ENCODE results near the gene GMDS. TPM values are rescaled to one million over a fixed set of nuclear protein-coding genes. Genes with fewer than 3 reads are reported as not detected.

The GMDS gene
- total and polyA plus RNA-seq, 2 of the 4 experiments (the other 2 are of a cell fraction) = 7.3 to 21.9 TPM

DNA sequence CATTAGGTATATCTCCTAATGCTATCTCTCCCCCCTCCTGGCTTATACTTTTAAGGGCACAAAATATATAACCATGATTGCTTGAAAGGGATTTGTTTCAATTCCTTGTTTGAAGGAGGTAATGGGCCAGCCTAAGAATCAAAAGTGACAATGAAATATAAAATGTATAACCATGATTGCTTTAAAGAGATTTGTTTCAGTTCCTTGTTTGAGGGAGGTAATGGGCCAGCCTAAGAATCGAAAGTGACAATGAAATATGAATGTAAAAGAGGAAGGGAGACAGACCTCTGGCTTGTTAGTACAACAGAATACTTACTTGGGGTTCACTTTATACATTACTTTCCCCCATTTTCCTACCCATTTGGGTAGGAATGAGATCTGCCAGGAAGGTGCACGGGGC is 580.2 kb downstream of the GMDS start:
- no peak overlapping the region for H3K18ac ChIP-seq (ENCODE audit: low read depth, low read length)
- no peak for ATAC-seq (ENCODE audit: low read depth)
- no peaks in the 10 kb centered on the region for H3K36me3 ChIP-seq (ENCODE audit: control insufficient read depth, insufficient read depth, low read length)
- no peak overlapping the region for H3K4me2 ChIP-seq (ENCODE audit: low read depth, low read length)
- BruUV-seq (replicated peaks) = no TSS peak
- intact Hi-C loops (cut with micrococcal nuclease) (loop anchor here (5.0 kb wide), 1 partner anchor 33 kb away; no protein-coding TSS in a partner anchor), in situ Hi-C loops (cut with MboI; ENCODE audit: low sequenced_read_pairs) (no loop called here), dilution Hi-C loops (cut with HindIII; ENCODE audit: low sequenced_read_pairs, unreplicated experiment) (no loop called here)
- H2AK5ac ChIP-seq (ENCODE audit: low read depth, low read length) = peak overlapping the region; percentile 20; the same call in 1 of the 2 replicates
- H3K9me1 ChIP-seq (ENCODE audit: insufficient read depth, low read length) = peaks cover 17% of the 10 kb centered on the region
- no peak overlapping the region for H2AFZ ChIP-seq (replicated peaks; ENCODE audit: low read length, poor library complexity)
- no peaks in the 10 kb centered on the region for H3K79me1 ChIP-seq (ENCODE audit: low read depth in 1 of 2, low read length in 2 of 2)
- H3K27ac ChIP-seq (ENCODE audit: insufficient read depth, low read length) = no peak overlapping the region
- no peak overlapping the region for H3K23ac ChIP-seq (ENCODE audit: low read depth, low read length)
- H4K5ac ChIP-seq (ENCODE audit: low read depth, low read length) = peak overlapping the region; percentile 28; the same call in 1 of the 2 replicates
- peaks cover 26% of the 10 kb centered on the region for H3K4me1 ChIP-seq (ENCODE audit: control insufficient read depth, insufficient read depth, low read length)
- H2BK120ac ChIP-seq (ENCODE audit: low read depth, low read length) = peak overlapping the region; percentile 2; the same call in 1 of the 2 replicates
- no peak for DNase-seq
- H3K9ac ChIP-seq (ENCODE audit: low read depth, low read length) = no peak overlapping the region
- H3K56ac ChIP-seq (ENCODE audit: extremely low read depth, insufficient read depth, low read length) = no peak overlapping the region
- H3K14ac ChIP-seq (replicated peaks; ENCODE audit: low read depth, low read length) = peak overlapping the region; percentile 38; the same call in 1 of the 2 replicates
- H3K4ac ChIP-seq (ENCODE audit: low read depth, low read length) = peak overlapping the region; percentile 58; the same call in 1 of the 2 replicates
- H4K20me1 ChIP-seq (ENCODE audit: insufficient read depth, low read length) = no peaks in the 10 kb centered on the region
- WGBS, 2 experiments (ENCODE audit: extremely low coverage in 2 of 2, insufficient read length in 1 of 2) = no CpG with 5 or more reads among the region's 2 CpGs
- CTCF ChIA-PET = no interaction called here
- H2BK20ac ChIP-seq (ENCODE audit: low read depth, low read length) = 0 out of 2 replicates have a peak overlapping the region, but pooled peaks have one; percentile 21
- H4K8ac ChIP-seq (ENCODE audit: low read depth in 2 of 2, low read length in 2 of 2) = no peak overlapping the region
- H2AK9ac ChIP-seq (replicated peaks; ENCODE audit: low read depth, low read length, poor library complexity) = no peak overlapping the region
- TF ChIP-seq, protein P1, sequence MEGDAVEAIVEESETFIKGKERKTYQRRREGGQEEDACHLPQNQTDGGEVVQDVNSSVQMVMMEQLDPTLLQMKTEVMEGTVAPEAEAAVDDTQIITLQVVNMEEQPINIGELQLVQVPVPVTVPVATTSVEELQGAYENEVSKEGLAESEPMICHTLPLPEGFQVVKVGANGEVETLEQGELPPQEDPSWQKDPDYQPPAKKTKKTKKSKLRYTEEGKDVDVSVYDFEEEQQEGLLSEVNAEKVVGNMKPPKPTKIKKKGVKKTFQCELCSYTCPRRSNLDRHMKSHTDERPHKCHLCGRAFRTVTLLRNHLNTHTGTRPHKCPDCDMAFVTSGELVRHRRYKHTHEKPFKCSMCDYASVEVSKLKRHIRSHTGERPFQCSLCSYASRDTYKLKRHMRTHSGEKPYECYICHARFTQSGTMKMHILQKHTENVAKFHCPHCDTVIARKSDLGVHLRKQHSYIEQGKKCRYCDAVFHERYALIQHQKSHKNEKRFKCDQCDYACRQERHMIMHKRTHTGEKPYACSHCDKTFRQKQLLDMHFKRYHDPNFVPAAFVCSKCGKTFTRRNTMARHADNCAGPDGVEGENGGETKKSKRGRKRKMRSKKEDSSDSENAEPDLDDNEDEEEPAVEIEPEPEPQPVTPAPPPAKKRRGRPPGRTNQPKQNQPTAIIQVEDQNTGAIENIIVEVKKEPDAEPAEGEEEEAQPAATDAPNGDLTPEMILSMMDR (conservative IDR thresholded peaks at IDR 0.05; ENCODE audit: low read depth, low read length) = no peak
- TF ChIP-seq BHLHE40 (IDR thresholded peaks at IDR 0.05; ENCODE audit: low read depth, low read length) = no peak
- no peak for TF ChIP-seq CHD1 (IDR thresholded peaks at IDR 0.05; ENCODE audit: low read depth, low read length)
- no peak for TF ChIP-seq MAZ (IDR thresholded peaks at IDR 0.05; ENCODE audit: borderline replicate concordance, low read depth, low read length)
- TF ChIP-seq SMC3 (IDR thresholded peaks at IDR 0.05; ENCODE audit: low read depth, low read length) = no peak
- TF ChIP-seq NFE2L2 (IDR thresholded peaks at IDR 0.05; ENCODE audit: low read depth, low read length) = no peak
- TF ChIP-seq RAD21 (IDR thresholded peaks at IDR 0.05; ENCODE audit: low read length) = no peak
- TF ChIP-seq, protein P2, sequence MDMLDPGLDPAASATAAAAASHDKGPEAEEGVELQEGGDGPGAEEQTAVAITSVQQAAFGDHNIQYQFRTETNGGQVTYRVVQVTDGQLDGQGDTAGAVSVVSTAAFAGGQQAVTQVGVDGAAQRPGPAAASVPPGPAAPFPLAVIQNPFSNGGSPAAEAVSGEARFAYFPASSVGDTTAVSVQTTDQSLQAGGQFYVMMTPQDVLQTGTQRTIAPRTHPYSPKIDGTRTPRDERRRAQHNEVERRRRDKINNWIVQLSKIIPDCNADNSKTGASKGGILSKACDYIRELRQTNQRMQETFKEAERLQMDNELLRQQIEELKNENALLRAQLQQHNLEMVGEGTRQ (IDR thresholded peaks at IDR 0.05; ENCODE audit: low read depth, low read length) = no peak
- TF ChIP-seq CEBPB (IDR thresholded peaks at IDR 0.05; ENCODE audit: low read depth, low read length) = no peak
- no peak for TF ChIP-seq POLR2A (IDR thresholded peaks at IDR 0.05; ENCODE audit: low read depth, low read length)
- H3K9me3 ChIP-seq (ENCODE audit: control insufficient read depth, insufficient read depth, low read length) = no peaks in the 10 kb centered on the region
- POLR2A ChIA-PET (ENCODE audit: unreplicated experiment) = no interaction called here
- H3K27me3 ChIP-seq (ENCODE audit: control insufficient read depth, insufficient read depth, low read length) = no peaks in the 10 kb centered on the region
- peak overlapping the region; percentile 41; the same call in 1 of the 3 replicates for H2BK15ac ChIP-seq (ENCODE audit: low read depth, low read length)
- peak overlapping the region; percentile 5 for H2BK5ac ChIP-seq (ENCODE audit: low read depth, low read length, poor library complexity, severe bottlenecking)
- H4K91ac ChIP-seq (ENCODE audit: insufficient read depth, low read depth, low read length) = no peak overlapping the region
- no peak overlapping the region for H3K4me3 ChIP-seq (ENCODE audit: insufficient read depth, low read depth, low read length)
